ENCODE results near the gene LATS2. TPM values are rescaled to one million over a fixed set of nuclear protein-coding genes. Genes with fewer than 3 reads are reported as not detected.

Gene LATS2
- total RNA-seq, 4 donors from 2014 or later = 13.2 to 27.6 (median 21.1) TPM

- intact Hi-C loops (cut with DNase I; ENCODE audit: low total_unique reads) = no loop called here
- WGBS, 2 donors = 91 to 95% methylated on average over 11 of the region's 11 CpGs
- TF ChIP-seq CTCF (IDR thresholded peaks at IDR 0.05) = no peak
- TF ChIP-seq POLR2A (IDR thresholded peaks at IDR 0.05) = no peak
- H3K4me3 ChIP-seq (ENCODE audit: low read depth, poor library complexity, severe bottlenecking) = no peak overlapping the region
- peak in 1 of 2 donors; percentile 75 for DNase-seq (ENCODE audit: low spot score in 2 of 2)
Measured at GRCh38 chr13:21008026-21008425, 53.4 kb downstream of the LATS2 start.

GRCh38 chr13:21006141-21007005 lies 55.0 kb downstream of the LATS2 start:
- WGBS, 2 donors = 79 to 86% methylated on average over 11 of the region's 11 CpGs
- DNase-seq (ENCODE audit: low spot score in 2 of 2) = peak in 1 of 2 donors; percentile 59
- H3K4me3 ChIP-seq (ENCODE audit: low read depth, poor library complexity, severe bottlenecking) = no peak overlapping the region
- TF ChIP-seq CTCF (IDR thresholded peaks at IDR 0.05) (no peak), POLR2A (IDR thresholded peaks at IDR 0.05) (no peak)
- intact Hi-C loops (cut with DNase I; ENCODE audit: low total_unique reads) = no loop called here

- 91 to 92% methylated on average over 3 of the region's 3 CpGs for WGBS, 2 donors
- peak in 1 of 2 donors; percentile 67 for DNase-seq (ENCODE audit: low spot score in 2 of 2)
- TF ChIP-seq POLR2A (IDR thresholded peaks at IDR 0.05) (no peak), CTCF (IDR thresholded peaks at IDR 0.05) (no peak)
- intact Hi-C loops (cut with DNase I; ENCODE audit: low total_unique reads) = no loop called here
- H3K4me3 ChIP-seq (ENCODE audit: low read depth, poor library complexity, severe bottlenecking) = no peak overlapping the region
Measured at GRCh38 chr13:21005193-21005592, 56.2 kb downstream of the LATS2 start.

- no peak for TF ChIP-seq POLR2A (IDR thresholded peaks at IDR 0.05)
- TF ChIP-seq CTCF (IDR thresholded peaks at IDR 0.05) = no peak
- WGBS, 2 donors = 98 to 99% methylated on average over 5 of the region's 5 CpGs
- H3K4me3 ChIP-seq (ENCODE audit: low read depth, poor library complexity, severe bottlenecking) = no peak overlapping the region
- intact Hi-C loops (cut with DNase I; ENCODE audit: low total_unique reads) = no loop called here
- DNase-seq (ENCODE audit: low spot score in 2 of 2) = peak in 1 of 2 donors; percentile 49
Measured at GRCh38 chr13:21001471-21001870, 59.9 kb downstream of the LATS2 start.

GRCh38 chr13:21000647-21001046 lies 60.7 kb downstream of the LATS2 start:
- DNase-seq (ENCODE audit: low spot score in 2 of 2) = no peak
- intact Hi-C loops (cut with DNase I; ENCODE audit: low total_unique reads) = no loop called here
- no peak overlapping the region for H3K4me3 ChIP-seq (ENCODE audit: low read depth, poor library complexity, severe bottlenecking)
- 74 to 75% methylated on average over 1 of the region's 1 CpG for WGBS, 2 donors
- TF ChIP-seq POLR2A (IDR thresholded peaks at IDR 0.05) = no peak
- no peak for TF ChIP-seq CTCF (IDR thresholded peaks at IDR 0.05)
